ENCODE results near the gene TCEAL7. TPM values are rescaled to one million over a fixed set of nuclear protein-coding genes. Genes with fewer than 3 reads are reported as not detected.
"Not testable (repeated sequence)": the region's sequence is repeated elsewhere in the genome, so short reads cannot be mapped to it uniquely, and the experiment has no call there.

TCEAL7 gene
- total RNA-seq: 6.4 TPM
- long read RNA-seq, partial matches to known transcripts: 0 of 3 reads
- long read RNA-seq, other reads (novel, unspliced or antisense): 0 of 3 reads

- DNase-seq (ENCODE audit: low spot score): no peak
- intact Hi-C loops (cut with DNase I): no loop called here
These were observed at the start of gene TCEAL7 for GRCh38 chrX:103329991-103330390. Gene TCEAL7, plus strand, starts transcription at chrX:103330239. Its CDS starts 1,165 bp downstream, at chrX:103331404.

DNA sequence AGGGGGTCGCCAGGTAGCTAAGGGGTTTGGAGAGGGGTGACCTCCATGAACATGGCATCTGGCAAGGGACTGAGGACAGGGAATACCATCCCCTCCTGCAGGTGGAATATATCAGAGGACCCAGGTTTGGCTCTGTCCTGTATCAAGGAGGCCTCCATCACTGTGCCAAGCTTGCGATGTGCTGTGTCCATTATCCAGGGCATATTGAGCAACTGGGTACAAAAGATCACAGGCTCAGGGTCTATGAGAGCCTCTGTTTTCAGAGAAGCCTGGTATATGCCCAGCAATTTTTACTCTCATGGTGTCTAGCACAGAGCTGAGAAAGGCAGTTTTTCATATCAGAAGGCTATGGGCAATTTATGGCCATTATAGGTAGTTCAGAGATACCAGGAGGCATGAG, 36.9 kb upstream of the TCEAL7 start:
- DNase-seq (ENCODE audit: low spot score): no peak
- intact Hi-C loops (cut with DNase I): no loop called here

DNA sequence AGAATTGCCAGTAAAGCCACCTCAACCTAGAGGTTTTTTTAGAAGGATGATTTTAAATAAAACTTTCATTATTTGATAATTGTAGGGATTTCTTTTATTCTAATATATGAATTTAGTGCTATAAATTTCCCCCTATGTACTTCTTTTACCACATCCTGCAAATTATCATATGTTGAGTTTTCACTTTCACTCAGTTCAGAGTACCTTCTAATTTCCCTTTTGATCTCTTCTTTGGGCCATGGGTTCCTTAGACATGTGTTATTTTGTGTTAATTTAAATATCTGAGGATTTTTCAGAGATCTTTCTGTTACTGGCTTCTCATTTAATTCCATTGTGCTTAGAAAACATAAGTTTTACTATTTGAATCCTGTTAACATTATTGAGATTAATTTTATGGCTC, 25.3 kb upstream of the TCEAL7 start:
- intact Hi-C loops (cut with DNase I): no loop called here

GRCh38 chrX:103305666-103306065, 24.4 kb upstream of the TCEAL7 start:
- DNase-seq (ENCODE audit: low spot score); intact Hi-C loops (cut with DNase I): not testable (repeated sequence)

More for the DNA sequence above, 25.3 kb upstream of the TCEAL7 start:
- DNase-seq (ENCODE audit: low spot score): no peak

DNA sequence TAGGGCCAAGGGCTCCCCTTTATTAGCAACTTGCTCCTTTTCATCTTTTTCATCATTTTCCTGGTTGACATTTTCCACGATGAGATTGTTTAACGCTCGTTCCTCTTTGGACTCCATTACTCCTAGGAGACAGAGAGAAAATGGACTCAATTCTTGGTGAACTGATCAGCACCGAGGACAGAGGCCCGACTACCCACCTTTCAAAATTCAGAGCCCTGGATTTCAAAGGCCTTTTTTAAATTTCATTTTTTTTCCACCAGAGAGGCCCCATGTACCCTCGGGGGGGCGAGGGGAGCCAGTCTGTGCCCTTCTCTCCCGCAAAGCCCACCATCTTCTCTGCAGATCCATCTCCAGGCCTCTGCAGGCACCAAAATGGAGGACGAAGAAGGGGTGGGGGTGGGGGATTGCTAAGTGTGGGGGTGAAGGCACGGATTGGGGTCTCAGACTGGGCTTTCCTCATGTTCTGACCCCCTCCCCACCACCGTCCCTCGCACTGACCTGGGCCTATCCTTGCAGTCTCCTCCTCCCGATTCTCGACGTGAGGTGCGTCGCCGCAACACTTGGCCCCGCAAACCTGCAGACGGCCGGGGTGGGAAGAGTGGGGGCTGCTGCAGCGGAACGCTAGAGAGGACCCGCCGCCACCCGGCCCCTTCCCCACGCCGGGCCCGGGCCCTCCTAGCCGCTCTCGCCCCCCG, 20.0 kb upstream of the TCEAL7 start:
- DNase-seq (ENCODE audit: low spot score): no peak
- intact Hi-C loops (cut with DNase I): no loop called here

DNA sequence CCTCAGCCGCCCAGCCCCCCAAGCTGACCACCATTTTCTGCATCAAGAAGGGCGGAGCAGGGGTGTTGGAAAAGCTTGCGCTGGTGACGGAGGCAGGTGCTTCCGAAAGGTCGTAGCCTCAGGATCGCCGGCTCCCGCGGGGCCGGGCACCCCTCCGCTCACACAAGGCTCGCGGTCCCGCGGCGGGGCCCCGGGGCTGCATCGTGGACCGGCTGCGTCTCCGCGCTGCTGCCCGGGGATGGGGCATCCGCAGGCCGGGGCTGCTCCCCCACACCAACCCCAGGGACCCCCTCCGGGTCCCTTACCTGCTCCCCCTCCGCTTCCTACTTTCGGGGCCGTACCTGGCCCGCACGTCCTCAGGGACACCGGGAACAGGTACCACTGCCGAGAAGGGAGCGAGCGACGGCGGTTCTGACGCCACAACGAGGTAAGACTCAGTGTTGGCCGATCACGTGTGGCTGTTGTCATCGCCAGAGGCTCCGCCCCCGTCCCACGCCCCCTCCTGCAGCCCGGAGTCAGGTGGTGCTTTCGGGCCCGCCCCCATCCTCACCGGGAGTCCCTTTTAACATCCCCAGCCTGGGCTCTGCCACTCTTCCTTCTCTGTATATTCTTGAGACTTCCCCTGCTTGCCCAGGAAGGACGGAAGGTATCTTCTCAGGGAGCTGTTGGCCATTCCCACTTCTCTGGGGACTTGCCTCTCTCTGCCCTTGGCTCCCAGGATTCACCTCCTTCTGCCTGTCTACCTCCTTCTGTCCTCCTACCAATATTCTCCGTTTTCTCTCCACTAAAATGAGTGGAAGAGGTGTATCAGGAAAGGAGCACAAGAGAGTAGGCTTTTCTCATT, 19.3 kb upstream of the TCEAL7 start, which contains the start of gene BEX2:
BEX2 (minus strand) TSS at position 436 of the 844 bp plus-strand sequence. CDS start 1,014 bp downstream, outside the sequence.
- DNase-seq (ENCODE audit: low spot score): no peak
- intact Hi-C loops (cut with DNase I): no loop called here

GRCh38 chrX:103311399-103311780, 18.6 kb upstream of the TCEAL7 start:
- intact Hi-C loops (cut with DNase I): no loop called here
- no peak for DNase-seq (ENCODE audit: low spot score)

DNA sequence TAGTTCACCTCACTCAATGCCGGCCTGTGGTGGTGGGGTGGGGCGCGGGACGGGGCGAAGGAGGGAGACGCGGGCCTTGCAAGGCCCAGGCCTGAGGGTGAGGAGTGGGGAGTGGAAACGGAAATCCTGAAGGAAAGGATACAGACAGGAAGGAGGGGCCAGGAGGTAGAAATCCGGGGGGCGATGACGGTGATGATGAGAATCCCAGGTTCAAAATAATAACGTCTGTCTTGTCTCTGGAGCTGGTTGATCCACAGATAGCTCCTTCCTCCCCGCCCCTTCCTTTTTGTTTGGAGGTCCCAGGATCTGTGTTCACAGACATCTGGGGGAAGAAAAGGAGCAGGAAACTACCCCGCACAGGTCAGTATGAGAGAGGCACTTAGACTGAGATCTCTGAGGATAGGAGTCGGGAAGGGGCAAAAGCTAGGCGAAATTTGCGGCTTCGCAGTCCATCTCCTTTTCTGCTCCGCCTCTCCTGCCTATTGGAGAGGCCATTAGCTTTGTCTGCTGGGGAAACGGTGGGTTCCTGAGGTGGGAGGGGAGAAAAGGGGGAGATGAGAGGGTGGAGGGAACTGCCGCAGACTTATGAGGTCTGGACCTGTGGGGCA, 746 bp downstream of the TCEAL7 start:
- DNase-seq (ENCODE audit: low spot score): no peak
- intact Hi-C loops (cut with DNase I): no loop called here

- DNase-seq (ENCODE audit: low spot score): no peak
- intact Hi-C loops (cut with DNase I): no loop called here
These were observed 8.6 kb downstream of the TCEAL7 start for GRCh38 chrX:103338663-103339062.

DNA sequence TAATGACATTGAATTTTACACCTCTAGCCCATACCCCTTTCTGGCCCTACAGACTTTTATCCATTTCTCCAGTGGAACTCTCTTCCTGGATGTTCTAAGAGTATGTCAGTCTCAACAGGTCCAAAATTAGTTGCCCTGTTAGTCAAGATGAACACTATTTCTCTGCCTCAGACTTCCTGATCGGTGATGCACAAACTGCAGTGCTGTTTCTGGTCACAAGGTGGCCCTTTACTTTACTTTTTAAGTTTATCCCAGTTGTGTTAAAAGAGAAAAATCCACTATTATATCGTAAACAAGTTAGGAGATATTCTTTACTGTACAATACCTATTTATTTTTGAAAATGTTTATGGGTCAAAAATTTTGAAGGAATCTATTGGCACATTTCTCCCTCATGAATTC, 13.1 kb downstream of the TCEAL7 start:
- no peak for DNase-seq (ENCODE audit: low spot score)
- intact Hi-C loops (cut with DNase I): loop anchor here (2.0 kb wide), 1 partner anchor 122 kb away; no protein-coding TSS in a partner anchor

DNA sequence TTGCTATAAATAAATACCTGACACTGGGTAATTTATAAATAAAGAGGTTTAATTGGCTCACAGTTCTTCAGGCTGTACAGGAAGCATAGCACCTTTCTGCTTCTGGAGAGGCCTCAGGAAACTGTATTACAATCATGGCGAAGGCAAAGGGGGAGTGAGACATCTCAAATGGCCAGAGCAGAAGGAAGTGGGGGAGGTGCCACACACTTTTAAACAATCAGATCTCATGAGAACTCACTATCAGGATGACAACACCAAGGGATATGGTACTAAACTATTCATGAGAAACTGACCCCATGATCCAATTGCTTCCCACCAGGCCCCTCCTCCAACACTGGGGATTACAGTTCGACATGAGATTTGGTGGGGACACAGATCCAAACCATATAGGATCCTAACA, 14.6 kb downstream of the TCEAL7 start:
- intact Hi-C loops (cut with DNase I): loop anchor here (5.0 kb wide), 1 partner anchor 132 kb away; no protein-coding TSS in a partner anchor
- DNase-seq (ENCODE audit: low spot score): no peak

GRCh38 chrX:103347682-103348397, 17.8 kb downstream of the TCEAL7 start:
- intact Hi-C loops (cut with DNase I): loop anchor here (5.0 kb wide), 1 partner anchor 136 kb away; no protein-coding TSS in a partner anchor
- DNase-seq (ENCODE audit: low spot score): no peak

- DNase-seq (ENCODE audit: low spot score): no peak
- intact Hi-C loops (cut with DNase I): loop anchor here (2.0 to 5.0 kb wide), 2 partner anchors 21 to 106 kb away; partner anchors contain the start of gene BEX3
These were observed 26.2 kb downstream of the TCEAL7 start, which contains the start of gene TCEAL9 for GRCh38 chrX:103356130-103356798. Gene TCEAL9, plus strand, starts transcription at chrX:103356506. Its CDS starts 1,179 bp downstream, at chrX:103357685.

DNA sequence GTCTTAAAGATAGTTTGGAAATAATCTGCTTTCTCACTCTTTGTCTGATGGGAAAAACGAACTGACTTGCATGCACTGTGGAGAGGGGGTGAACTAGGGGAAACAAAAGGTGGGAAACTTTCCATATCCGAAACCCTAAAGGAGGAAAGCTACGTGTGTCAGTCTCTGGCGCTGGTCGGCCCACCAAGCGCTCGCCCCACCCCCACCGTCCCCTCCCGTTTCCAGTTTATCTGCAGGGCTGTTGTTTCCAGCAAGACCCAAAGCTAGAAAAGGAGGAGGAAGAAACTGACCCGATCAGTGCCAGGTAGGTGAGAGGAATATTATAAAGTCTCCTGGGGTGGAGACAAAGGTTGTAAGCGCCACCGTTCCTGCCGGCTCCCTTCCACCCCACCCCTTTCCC, 26.8 kb downstream of the TCEAL7 start:
- intact Hi-C loops (cut with DNase I): loop anchor here (2.0 to 5.0 kb wide), 2 partner anchors 20 to 105 kb away; partner anchors contain the start of gene BEX3
- no peak for DNase-seq (ENCODE audit: low spot score)

DNA sequence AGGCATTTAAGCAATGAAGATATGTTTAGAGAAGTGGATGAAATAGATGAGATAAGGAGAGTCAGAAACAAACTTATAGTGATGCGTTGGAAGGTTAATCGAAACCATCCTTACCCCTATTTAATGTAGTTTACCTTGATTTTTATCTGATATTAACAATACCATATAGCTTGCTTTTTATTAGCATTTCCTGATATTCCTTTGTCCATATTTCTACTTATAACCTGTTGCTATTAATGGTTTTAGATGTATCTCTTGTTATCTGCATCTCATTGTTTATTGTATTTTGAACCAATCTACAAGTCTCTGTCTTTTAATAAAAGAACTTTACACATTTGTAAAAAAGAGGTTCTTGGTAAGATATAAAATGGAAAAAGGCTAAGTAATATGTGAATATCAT, 27.8 kb downstream of the TCEAL7 start:
- intact Hi-C loops (cut with DNase I): loop anchor here (2.0 to 5.0 kb wide), 2 partner anchors 19 to 104 kb away; partner anchors contain the start of gene BEX3
- DNase-seq (ENCODE audit: low spot score): no peak

GRCh38 chrX:103359605-103360004, 29.6 kb downstream of the TCEAL7 start:
- intact Hi-C loops (cut with DNase I): loop anchor here (5.0 kb wide), 1 partner anchor 103 kb away; no protein-coding TSS in a partner anchor
- not testable (repeated sequence) for DNase-seq (ENCODE audit: low spot score)

GRCh38 chrX:103360092-103360491, 30.1 kb downstream of the TCEAL7 start:
- DNase-seq (ENCODE audit: low spot score): no peak
- intact Hi-C loops (cut with DNase I): no loop called here

GRCh38 chrX:103360916-103361315, 30.9 kb downstream of the TCEAL7 start:
- intact Hi-C loops (cut with DNase I): no loop called here
- no peak for DNase-seq (ENCODE audit: low spot score)
